Transverse colon (tissue), 4 donors: ENCODE results near the gene ABHD13.
"Not testable (repeated sequence)": the region's sequence is repeated elsewhere in the genome, so short reads cannot be mapped to it uniquely, and the experiment has no call there.

Source experiments
- POLR2AphosphoS5 ChIP-seq, 3 donors: sonication (generic); formaldehyde crosslinking; IDR thresholded peaks; one replicate each; pipeline ENCODE4 v1.6.1; 2016; ENCODE audit warnings: antibody characterized with exemption in 3 of 3
- TF ChIP-seq, protein P1 (sequence below), 5 experiments: fragments of 200-600 bp in 3 of 5; fragments of 450-650 bp in 2 of 5; sonication (generic) in 3 of 5; IDR thresholded peaks; 1 replicate in 2 of 5; 2 replicates in 3 of 5; pipeline ENCODE4 v1.5.1; 2016 to 2017; ENCODE audit warnings: antibody characterized with exemption in 5 of 5, inconsistent platforms in 3 of 5, mild to moderate bottlenecking in 2 of 5, moderate library complexity in 1 of 5

DNA sequence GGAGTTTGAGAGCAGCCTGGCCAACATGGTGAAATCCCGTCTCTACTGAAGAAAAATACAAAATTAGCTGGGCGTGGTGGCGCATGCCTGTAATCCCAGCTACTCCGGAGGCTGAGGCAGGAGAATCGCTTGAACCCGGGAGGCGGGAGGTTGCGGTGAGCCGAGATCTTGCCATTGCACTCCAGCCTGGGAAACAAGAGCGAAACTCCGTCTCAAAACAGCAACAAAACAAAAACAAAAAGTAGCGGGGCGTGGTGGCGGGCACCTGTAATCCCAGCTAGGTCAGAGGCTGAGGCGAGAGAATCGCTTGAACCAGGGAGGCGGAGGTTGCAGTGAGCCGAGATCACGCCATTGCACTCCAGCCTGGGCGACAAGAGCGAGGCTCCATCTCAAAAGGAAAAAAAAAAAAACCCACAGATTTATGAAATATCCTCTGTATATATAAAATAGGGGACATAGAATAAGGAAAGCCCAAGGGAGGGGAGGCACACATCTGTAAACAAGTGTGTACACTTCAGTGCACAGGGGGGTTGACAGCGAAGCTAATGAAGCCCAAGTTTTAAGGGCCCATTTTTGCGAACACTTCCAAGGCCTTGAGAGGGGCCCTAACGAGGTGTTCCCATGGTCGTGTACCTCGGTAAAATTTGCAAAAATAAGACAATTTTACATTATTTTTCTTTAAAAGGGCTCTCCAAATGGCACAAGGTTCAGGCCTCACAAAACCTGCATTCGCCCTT lies 717 bp upstream of the ABHD13 start:
- TF ChIP-seq, protein P1, sequence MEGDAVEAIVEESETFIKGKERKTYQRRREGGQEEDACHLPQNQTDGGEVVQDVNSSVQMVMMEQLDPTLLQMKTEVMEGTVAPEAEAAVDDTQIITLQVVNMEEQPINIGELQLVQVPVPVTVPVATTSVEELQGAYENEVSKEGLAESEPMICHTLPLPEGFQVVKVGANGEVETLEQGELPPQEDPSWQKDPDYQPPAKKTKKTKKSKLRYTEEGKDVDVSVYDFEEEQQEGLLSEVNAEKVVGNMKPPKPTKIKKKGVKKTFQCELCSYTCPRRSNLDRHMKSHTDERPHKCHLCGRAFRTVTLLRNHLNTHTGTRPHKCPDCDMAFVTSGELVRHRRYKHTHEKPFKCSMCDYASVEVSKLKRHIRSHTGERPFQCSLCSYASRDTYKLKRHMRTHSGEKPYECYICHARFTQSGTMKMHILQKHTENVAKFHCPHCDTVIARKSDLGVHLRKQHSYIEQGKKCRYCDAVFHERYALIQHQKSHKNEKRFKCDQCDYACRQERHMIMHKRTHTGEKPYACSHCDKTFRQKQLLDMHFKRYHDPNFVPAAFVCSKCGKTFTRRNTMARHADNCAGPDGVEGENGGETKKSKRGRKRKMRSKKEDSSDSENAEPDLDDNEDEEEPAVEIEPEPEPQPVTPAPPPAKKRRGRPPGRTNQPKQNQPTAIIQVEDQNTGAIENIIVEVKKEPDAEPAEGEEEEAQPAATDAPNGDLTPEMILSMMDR (IDR thresholded peaks at IDR 0.05): not testable (repeated sequence)
- not testable (repeated sequence) for TF ChIP-seq POLR2AphosphoS5 (IDR thresholded peaks at IDR 0.05)
